HG02840 (cell line): Measurements from ENCODE around the gene ATP6V0A1.

Experiments
- ATAC-seq: cut with Tn5 transposase; IDR thresholded peaks from one replicate; pipeline ENCODE4 v1.9.1; 2021; ENCODE audit warnings: mild to moderate bottlenecking, moderate library complexity, moderate number of reproducible peaks; ENCODE audit not compliant: unreplicated experiment, low FRiP score

The ATP6V0A1 gene

DNA sequence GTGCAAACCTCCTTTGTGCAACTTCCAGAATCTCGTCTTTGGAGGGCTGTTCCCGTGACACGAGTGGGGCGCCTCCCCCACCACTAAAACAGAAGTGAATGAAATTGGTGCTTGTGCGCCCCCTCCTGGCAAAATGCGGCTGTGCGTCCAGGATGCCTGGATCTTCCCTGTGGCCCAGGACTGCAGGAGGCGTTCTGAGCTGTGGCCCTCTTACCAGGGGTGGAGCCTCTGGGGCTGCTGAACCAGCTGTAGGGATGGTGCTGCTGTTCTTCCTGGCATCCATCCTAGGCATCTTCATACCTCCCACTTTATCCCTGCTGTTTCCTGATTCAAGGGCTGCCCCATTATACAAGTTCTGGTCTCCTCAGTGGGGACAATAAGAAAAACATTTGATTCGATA is 58.8 kb downstream of the ATP6V0A1 start:
- no peak for ATAC-seq

DNA sequence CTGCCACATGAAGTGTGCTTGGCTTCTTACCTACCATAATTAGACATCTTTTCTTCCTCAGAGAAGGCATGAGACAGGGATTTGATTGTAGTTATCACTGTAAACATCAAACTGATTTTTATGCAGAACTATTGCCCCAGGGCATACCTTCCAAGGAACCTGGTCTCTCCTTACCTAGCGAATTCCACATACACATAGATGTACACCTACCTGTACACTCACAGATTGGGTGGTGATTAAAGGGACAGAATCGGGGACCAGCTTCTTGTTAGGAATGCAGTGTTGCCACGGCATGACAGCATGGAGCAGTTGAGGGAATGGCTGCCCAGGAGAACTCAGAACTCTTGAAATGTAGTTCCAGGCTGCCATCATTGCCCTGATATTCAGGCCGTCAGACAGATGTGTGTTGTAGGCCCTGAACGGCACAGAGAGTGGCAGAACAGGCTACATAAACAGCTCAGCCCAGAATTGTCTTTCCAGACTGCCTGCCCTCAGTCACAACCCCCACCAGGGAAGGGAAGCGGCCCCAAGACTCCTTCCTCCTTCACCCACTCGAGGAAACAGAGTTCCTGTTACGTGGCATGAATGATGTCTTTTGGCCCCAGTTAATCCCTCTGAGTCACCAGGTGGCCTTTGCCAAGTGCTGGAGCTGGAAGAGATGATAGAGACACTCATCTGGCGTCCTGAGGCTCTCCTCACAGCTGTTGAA is 59.5 kb downstream of the ATP6V0A1 start:
- no peak for ATAC-seq

DNA sequence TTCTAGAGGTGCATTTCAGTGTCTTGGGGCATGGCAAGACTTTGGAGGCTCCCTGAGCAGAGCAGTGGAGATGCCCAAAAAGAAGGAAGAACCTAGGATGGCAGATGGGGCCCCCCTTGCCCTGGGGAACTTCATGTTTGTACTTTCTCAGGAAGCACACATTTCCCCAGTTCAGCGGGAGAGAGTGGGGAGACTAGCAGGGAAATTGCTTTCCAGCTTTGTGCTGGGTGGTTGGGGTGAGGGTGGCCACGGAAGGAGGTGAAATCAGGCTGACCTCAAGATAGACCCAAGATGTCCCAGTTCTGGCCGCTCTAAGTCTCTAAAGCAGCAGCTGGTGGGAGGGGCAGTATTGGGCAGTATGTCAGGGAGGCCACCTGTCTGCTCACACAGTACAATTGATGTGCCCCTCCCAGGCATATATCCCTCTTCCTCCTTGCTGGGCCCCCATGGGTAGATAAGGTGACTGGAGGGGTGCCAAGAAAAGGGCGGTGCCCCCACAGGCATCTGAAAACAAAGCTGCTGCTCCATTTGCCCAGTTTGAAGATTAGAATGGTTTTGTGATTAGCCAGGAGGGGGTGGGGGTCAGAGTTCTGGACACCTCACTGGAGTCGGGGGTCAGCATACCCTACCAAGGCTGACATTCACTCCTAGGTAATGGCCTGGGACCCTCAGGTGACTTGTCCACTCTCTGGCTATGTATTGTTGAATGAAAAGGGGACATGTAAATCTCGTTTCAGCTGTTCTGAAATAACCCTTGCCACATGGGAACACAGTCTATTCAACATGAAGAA is 60.3 kb downstream of the ATP6V0A1 start:
- ATAC-seq = no peak

- no peak for ATAC-seq
Observed at GRCh38 chr17:42519546-42520491, 61.1 kb downstream of the ATP6V0A1 start.

GRCh38 chr17:42520540-42520951 is 61.9 kb downstream of the ATP6V0A1 start:
- no peak for ATAC-seq

DNA sequence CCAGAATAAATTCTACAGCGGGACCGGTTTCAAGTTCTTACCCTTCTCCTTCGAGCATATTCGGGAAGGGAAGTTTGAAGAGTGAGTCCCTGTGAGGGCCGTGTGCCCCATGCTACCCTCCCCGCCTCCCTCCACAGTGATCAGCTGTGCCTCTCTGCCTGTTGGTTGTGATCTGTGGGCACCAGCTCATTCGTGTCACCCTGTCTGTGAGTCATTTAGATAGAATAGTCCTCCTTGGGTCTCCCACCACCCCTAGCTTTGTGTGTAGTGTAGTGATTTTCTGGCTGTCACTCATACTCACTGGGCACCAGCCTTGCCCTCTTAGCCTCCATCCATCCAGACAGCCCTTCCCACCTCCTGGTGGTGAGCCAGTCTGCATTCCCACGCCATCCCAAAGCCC is 62.4 kb downstream of the ATP6V0A1 start:
- no peak for ATAC-seq

- no peak for ATAC-seq
Observed at GRCh38 chr17:42521666-42522262, 63.1 kb downstream of the ATP6V0A1 start.

DNA sequence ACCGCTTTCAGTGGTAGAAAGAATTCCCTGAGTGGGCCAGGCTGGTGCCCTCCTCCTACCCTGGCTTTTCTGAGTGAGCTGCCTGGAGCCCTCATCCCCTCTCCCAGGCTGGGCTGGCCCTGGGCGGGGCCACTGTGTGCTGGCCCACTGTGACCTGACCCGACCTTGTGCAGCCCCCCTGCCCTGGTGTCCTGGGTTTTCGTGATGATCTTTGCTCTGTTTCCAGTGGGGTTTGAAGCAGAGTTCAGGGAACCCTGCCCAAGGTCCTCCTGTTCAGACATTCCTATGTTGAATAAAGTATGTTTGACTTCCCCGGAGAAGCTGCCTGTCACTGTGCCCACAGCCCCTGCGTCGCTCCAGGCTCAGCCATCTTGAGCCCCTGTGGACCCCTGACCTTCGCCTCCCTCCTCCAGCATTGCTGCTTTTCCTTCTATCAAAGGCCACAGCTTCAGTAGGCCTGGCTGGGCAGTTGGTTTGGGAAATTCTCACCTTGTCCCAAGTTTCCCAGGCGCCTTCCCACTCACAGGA is 63.6 kb downstream of the ATP6V0A1 start:
- ATAC-seq = no peak

GRCh38 chr17:42522798-42523278 is 64.2 kb downstream of the ATP6V0A1 start:
- ATAC-seq = no peak

DNA sequence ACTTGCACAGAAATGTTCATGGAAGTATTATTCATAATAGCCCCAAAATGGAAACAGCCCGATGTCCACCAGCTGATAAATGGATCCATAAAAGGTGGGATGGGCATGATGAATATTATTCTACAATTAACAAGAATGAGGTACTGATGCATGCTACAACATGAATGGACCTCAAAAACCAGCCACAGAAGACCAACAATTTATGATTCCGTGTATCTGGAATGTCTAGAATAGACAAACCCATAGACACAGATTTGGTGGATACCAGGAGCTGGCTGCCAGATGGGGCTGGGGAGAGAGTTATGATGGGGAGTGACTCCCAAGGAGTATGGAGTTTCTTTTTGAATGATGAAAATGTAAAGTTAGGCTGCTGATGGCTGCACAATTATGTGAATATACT is 66.5 kb downstream of the ATP6V0A1 start:
- no peak for ATAC-seq

DNA sequence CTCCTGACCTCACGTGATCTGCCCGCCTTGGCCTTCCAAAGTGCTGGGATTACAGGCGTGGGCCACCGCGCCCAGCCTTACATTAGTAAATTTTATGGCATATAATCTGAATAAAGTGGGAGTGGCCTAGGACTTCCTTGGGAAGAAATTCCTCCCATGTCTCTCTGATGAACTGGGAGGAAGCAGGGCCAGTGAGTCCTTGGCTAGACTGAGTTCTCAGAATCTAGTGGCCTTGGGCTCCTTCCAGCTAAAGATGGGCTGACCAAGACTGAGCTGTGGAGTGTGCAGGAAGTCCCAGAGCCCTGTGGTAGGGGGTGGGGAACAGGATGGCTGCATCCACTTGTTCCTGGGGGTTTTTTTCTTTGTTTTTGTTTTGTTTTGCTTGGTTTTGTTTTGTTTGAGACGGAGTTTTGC is 67.4 kb downstream of the ATP6V0A1 start:
- no peak for ATAC-seq

DNA sequence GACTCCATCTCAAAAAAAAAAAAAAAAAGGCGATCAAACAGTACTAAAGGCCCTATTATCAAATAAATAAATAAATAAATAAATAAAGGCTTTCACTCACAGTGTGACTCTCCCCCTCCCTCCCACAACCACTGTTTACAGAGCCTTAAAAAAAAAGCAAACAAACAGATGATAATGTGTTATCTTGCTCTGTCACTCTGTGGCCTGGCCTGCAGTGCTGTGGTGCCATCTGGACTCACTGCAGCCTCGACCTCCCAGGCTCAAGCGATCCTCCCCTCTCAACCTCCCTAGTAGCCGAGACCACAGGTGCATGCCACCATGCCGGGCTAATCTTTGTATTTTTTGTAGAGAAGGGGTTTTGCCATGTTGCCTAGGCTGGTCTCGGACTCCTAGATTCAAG is 69.3 kb downstream of the ATP6V0A1 start:
- ATAC-seq = no peak

DNA sequence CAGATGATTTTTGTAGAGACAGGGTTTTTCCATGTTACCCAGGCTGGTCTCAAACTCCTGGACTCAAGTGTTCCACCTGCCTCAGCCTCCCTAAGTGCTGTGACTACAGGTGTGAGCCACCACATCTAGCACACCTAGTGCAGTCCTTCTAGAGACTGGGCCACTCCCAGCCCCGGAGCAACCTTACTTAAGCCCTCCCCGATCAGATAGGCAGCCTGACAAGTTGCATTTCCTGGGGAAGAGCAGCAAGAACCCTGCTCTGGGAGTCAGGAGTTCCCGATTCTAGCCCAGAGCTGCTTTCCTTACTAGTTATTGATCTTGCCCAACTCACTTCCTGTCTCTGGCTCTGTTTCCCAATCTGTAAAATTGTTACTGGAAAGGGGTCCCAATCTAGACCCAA is 70.4 kb downstream of the ATP6V0A1 start:
- no peak for ATAC-seq

- ATAC-seq = no peak
Observed at GRCh38 chr17:42530952-42531454, 72.3 kb downstream of the ATP6V0A1 start.

DNA sequence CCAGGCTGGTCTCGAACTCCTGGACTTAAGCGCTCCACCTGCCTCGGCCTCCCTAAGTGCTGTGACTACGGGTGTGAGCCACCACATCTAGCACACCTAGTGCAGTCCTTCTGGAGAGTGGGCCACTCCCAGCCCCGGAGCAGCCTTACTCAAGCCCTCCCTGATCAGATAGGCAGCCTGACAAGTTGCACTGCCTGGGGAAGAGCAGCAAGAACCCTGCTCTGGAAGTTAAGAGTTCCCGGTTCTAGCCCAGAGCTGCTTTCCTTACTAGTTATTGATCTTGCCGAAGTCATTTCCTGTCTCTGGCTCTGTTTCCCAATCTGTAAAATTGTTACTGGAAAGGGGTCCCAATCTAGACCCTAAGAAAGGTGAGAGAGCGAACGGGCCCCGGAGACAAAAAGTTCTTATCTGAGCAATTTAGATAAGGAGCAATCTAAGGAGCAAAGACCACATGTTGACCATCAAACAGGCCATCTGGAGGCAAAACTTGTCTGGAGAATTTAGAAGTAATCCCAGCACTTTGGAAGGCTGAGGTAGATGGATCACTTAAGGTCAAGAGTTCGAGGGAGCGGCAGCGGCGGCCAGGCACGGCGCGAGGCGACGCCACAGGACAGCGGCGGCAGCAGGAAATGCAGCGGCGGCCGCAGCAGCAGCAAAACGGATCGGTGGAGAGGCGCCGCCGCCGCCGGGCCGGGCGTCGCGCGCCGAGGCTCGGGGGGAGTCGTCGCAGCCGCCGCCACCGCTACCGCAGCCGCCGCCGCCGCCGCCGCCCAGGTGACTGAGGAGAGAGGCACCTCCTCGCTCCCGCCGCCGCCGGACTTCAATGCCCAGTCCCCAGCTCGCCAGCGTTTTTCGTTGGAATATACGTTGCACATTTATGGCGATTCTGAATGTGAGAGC is 73.0 kb downstream of the ATP6V0A1 start:
- no peak for ATAC-seq

DNA sequence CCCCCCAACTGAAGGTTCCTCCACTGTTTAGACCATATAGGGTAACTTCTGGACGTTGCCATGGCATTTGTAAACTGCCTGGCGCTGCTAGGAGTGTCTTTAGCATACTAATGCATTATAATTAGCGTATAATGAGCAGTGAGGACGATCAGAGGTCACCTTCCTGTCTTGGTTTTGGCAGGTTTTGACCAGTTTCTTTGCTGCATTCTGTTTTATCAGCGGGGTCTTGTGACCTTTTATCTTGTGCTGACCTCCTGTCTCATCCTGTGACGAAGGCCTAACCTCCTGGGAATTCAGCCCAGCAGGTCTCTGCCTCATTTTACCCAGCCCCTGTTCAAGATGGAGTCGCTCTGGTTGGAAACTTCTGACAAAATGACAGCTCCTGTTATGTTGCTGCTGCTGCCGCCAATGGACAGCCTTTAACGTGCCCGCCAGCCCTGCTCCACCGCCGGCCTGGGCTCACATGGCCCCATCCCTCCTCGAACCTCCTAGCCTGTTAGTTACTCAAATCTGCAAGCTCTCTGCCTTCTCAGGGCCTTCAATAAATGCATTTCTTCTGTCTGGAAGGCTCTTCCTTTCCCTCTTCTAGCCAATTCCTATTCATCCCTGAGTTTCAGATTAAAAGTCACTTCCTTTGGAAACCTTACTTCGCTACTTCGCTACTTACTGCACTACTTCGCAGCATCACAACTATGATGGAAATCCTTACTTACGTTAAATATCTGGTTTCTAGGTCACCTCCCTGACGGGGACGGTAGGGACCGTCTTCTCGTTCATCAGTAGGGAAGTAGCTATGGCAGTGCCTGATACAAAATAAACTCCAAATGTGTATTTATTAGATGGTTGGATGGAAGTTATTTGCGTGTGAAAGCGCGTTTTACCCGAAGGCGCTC is 76.7 kb downstream of the ATP6V0A1 start:
- ATAC-seq = peak; percentile 6

GRCh38 chr17:42536048-42536371 is 77.3 kb downstream of the ATP6V0A1 start, which contains the start of gene NAGLU:
NAGLU (plus strand) TSS chr17:42536241; CDS start chr17:42536273, 32 bp downstream.
- peak; percentile 75 for ATAC-seq
